HepG2 (cell line): ENCODE results near the gene CERS3. TPM values are rescaled to one million over a fixed set of nuclear protein-coding genes. Genes with fewer than 3 reads are reported as not detected.

ENCODE experiments used
- ATAC-seq: fragments of 200-7000 bp; cut with Tn5 transposase; 3 replicates; pipeline ENCODE4 v1.9.1; 2020; ENCODE audit warnings: mild to moderate bottlenecking, moderate library complexity
- BruUV-seq: library from RNA; stranded (reverse); fragments of 400-500 nt; replicated peaks from 2 replicates; lab custom pipeline; 2021; lab: Mats Ljungman, UMichigan
- CTCF ChIA-PET: fragments of 300-600 bp; formaldehyde crosslinking; extraction: SDS; loops from one replicate; lab custom pipeline; 2021; ENCODE audit warnings: low total read pairs, inconsistent platforms, low intra/inter-chr PET ratio; lab: Yijun Ruan, JAX
- POLR2A ChIA-PET: fragments of 350-600 bp; sonication (Branson Sonifier 250); formaldehyde crosslinking; loops from one replicate; lab custom pipeline; 2020; ENCODE audit warnings: antibody characterized with exemption, inconsistent platforms; lab: Yijun Ruan, JAX
- DNase-seq: peaks from one replicate; pipeline ENCODE4 v3.0.0-alpha.2; 2015; ENCODE audit warnings: low spot score
- FAIRE-seq: peaks from 3 replicates; lab custom pipeline; 2011; peaks lifted over from hg19 to GRCh38; lab: Jason Lieb, UNC
- H2AFZ ChIP-seq: one replicate; pipeline ENCODE4 v1.6.1; 2011; ENCODE audit warnings: low read length, inconsistent platforms
- H3K27ac ChIP-seq: fragments of 300-600 bp; 3 replicates; pipeline ENCODE4 v1.8.0; 2011; ENCODE audit warnings: mixed run types, mild to moderate bottlenecking, mixed read lengths, low read length, inconsistent platforms; ENCODE audit not compliant: insufficient read depth; ENCODE audit errors: extremely low read length
- H3K27me3 ChIP-seq, 2 experiments: fragments of 200-600 bp in 1 of 2; 2 replicates in 1 of 2; 3 replicates in 1 of 2; pipeline versions ENCODE4 v1.6.0 to v1.8.0; 2011; ENCODE audit warnings: low read length in 2 of 2, mild to moderate bottlenecking in 2 of 2, moderate library complexity in 2 of 2, inconsistent platforms in 1 of 2; ENCODE audit not compliant: insufficient read depth in 2 of 2, control insufficient read depth in 1 of 2
- H3K36me3 ChIP-seq, 2 experiments: fragments of 200-600 bp in 1 of 2; replicated peaks in 1 of 2; 2 replicates in 1 of 2; 3 replicates in 1 of 2; pipeline versions ENCODE4 v1.5.1 to v1.8.0; 2011; ENCODE audit warnings: low read length in 2 of 2, inconsistent platforms in 1 of 2; ENCODE audit not compliant: insufficient read depth in 2 of 2, control insufficient read depth in 1 of 2
- H3K4me1 ChIP-seq: 2 replicates; pipeline ENCODE4 v1.5.1; 2012; ENCODE audit warnings: low read length, inconsistent platforms; ENCODE audit not compliant: insufficient read depth
- H3K4me2 ChIP-seq: 2 replicates; pipeline ENCODE4 v1.6.0; 2011; ENCODE audit warnings: low read depth, low read length, inconsistent platforms
- H3K4me3 ChIP-seq, 3 experiments: fragments of 200-600 bp in 1 of 3; sonication (generic), shearing (Covaris generic) in 1 of 3; replicated peaks in 1 of 3; 2 replicates each; pipeline ENCODE4 v1.5.1; 2011 to 2016; ENCODE audit warnings: low read length in 3 of 3, inconsistent platforms in 2 of 3, low read depth in 2 of 3, mild to moderate bottlenecking in 2 of 3, control low read depth in 1 of 3, mixed read lengths in 1 of 3; ENCODE audit not compliant: insufficient read depth in 1 of 3
- H3K79me2 ChIP-seq: one replicate; pipeline ENCODE4 v1.6.1; 2011; ENCODE audit warnings: low read length, inconsistent platforms; ENCODE audit not compliant: insufficient read depth
- H3K9ac ChIP-seq: 2 replicates; pipeline ENCODE4 v1.6.0; 2011; ENCODE audit warnings: mild to moderate bottlenecking, low read depth, low read length, inconsistent platforms; ENCODE audit not compliant: insufficient read depth
- H3K9me3 ChIP-seq: 2 replicates; pipeline ENCODE4 v1.5.1; 2012; ENCODE audit warnings: mild to moderate bottlenecking, low read length
- H4K20me1 ChIP-seq: 2 replicates; pipeline ENCODE4 v1.6.0; 2011; ENCODE audit warnings: inconsistent platforms, mild to moderate bottlenecking, low read length, moderate library complexity; ENCODE audit not compliant: insufficient read depth
- FOXC1 ChIP-seq: sonication (generic); formaldehyde crosslinking; IDR thresholded peaks from 2 replicates; pipeline ENCODE4 v1.8.0; 2022; ENCODE audit warnings: mild to moderate bottlenecking, missing genetic modification reagents, borderline replicate concordance
- KLF15 ChIP-seq: sonication (generic); formaldehyde crosslinking; IDR thresholded peaks from 2 replicates; pipeline ENCODE4 v1.8.1; 2023; ENCODE audit warnings: borderline replicate concordance, mild to moderate bottlenecking, inconsistent platforms, missing genetic modification reagents, mixed read lengths
- NRL ChIP-seq: sonication (generic); formaldehyde crosslinking; IDR thresholded peaks from 2 replicates; pipeline ENCODE4 v1.5.0; 2020; ENCODE audit warnings: missing genetic modification reagents, mild to moderate bottlenecking, moderate library complexity, borderline replicate concordance
- SNAPC2 ChIP-seq: sonication (generic); formaldehyde crosslinking; IDR thresholded peaks from 2 replicates; pipeline ENCODE4 v1.8.1; 2022; ENCODE audit warnings: mild to moderate bottlenecking, missing genetic modification reagents
- THAP11 ChIP-seq: IDR thresholded peaks from 2 replicates; pipeline ENCODE4 v1.6.1; 2016; ENCODE audit warnings: missing biosample characterization, missing genetic modification reagents
- TRIM24 ChIP-seq: sonication (generic); formaldehyde crosslinking; IDR thresholded peaks from 2 replicates; pipeline ENCODE4 v1.8.0; 2022; ENCODE audit warnings: mild to moderate bottlenecking, missing genetic modification reagents
- YY1 ChIP-seq: IDR thresholded peaks from 2 replicates; pipeline ENCODE4 v1.6.1; 2011; ENCODE audit warnings: low read length, low read depth, moderate library complexity, mild to moderate bottlenecking; ENCODE audit not compliant: insufficient read depth, insufficient replicate concordance
- ZNF232 ChIP-seq: sonication (generic); formaldehyde crosslinking; IDR thresholded peaks from 2 replicates; pipeline ENCODE4 v1.4.0; 2020; ENCODE audit warnings: missing genetic modification reagents, borderline replicate concordance
- ZNF367 ChIP-seq: sonication (generic); formaldehyde crosslinking; IDR thresholded peaks from 2 replicates; pipeline ENCODE4 v1.4.0; 2020; ENCODE audit warnings: missing genetic modification reagents, borderline replicate concordance
- ZNF383 ChIP-seq: sonication (generic); formaldehyde crosslinking; IDR thresholded peaks from 2 replicates; pipeline ENCODE4 v1.4.0; 2020; ENCODE audit warnings: missing genetic modification reagents, mild to moderate bottlenecking, borderline replicate concordance
- ZNF501 ChIP-seq: sonication (generic); formaldehyde crosslinking; IDR thresholded peaks from 2 replicates; pipeline ENCODE4 v1.5.1; 2020; ENCODE audit warnings: mild to moderate bottlenecking, moderate library complexity, missing genetic modification reagents
- WGBS: methylation state at CpG from one replicate; pipeline ENCODE4 v1.1.6; 2017; ENCODE audit warnings: low lambda C conversion rate; 5-methylcytosine and 5-hydroxymethylcytosine counted together
- in situ Hi-C: cut with HindIII; loops from 2 replicates; pipeline ENCODE4 v1.10.0; 2017; ENCODE audit warnings: low pct_unique_long_range_greater_than_20kb; ENCODE audit not compliant: extremely low pct_ligation_motif_present
- intact Hi-C: fragments of 100-400 bp; cut with micrococcal nuclease; formaldehyde crosslinking; loops from one replicate; pipeline ENCODE4 v1.10.0; 2022; ENCODE audit not compliant: unreplicated experiment
- polyA plus RNA-seq, 8 experiments: library from polyadenylated mRNA; depleted of rRNA in 3 of 8; stranded (reverse) in 7 of 8; unstranded in 1 of 8; fragments of >200 nt; fragmentation: Illumina TruSeq in 4 of 8; extraction: Trizol in 4 of 8; gene quantifications; 2 replicates each; pipeline versions ENCODE4 v1.2.1 to v1.2.3, GENCODE V29; 2011 to 2016; ENCODE audit warnings: low read depth in 4 of 8, missing spikeins in 1 of 8, mixed read lengths in 1 of 8; ENCODE audit not compliant: insufficient read depth in 1 of 8
- total RNA-seq, 5 experiments: library from RNA; depleted of rRNA; stranded (reverse); fragments of >200 nt; fragmentation: Illumina TruSeq; extraction: Trizol; gene quantifications; 2 replicates each; pipeline ENCODE4 v1.2.3, GENCODE V29; 2016; ENCODE audit warnings: low read depth in 1 of 5
- TF ChIP-seq, protein P1 (sequence below): sonication (generic); formaldehyde crosslinking; IDR thresholded peaks from 2 replicates; pipeline ENCODE4 v1.4.0; 2020; ENCODE audit warnings: mild to moderate bottlenecking, missing genetic modification reagents
- TF ChIP-seq, protein P2 (sequence below): sonication (generic); formaldehyde crosslinking; IDR thresholded peaks from 2 replicates; pipeline ENCODE4 v1.4.0; 2020; ENCODE audit warnings: mild to moderate bottlenecking, missing genetic modification reagents

Gene CERS3
- total and polyA plus RNA-seq, 2 of the 13 experiments (the other 11 are each of a cell fraction or from before 2014, with no cell fraction given) = not detected

DNA sequence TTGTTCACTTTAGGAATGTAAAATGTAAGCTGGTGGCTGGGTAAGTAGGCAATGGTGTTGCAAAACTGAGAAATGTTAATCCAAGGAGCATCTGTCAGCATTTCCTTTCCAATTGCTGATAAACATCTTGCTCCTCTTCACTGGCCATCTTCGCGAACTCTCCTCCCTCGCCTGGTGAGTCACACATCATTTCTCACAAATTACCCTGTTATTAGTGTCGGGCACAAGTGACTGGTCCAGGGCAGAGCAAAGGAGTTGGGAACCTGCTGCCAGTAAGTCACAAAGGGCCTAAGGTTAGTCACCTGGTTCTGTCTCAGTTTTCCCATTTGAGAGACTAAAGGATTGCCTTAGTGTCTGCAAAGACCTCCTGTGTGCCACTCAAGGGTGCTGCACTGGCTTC, 13.0 kb downstream of the CERS3 start:
- no peak overlapping the region for H3K9ac ChIP-seq
- ATAC-seq = no peak
- 58% methylated on average over 4 of the region's 4 CpGs for WGBS
- BruUV-seq = no TSS peak
- no peak overlapping the region for H3K4me2 ChIP-seq
- no peaks in the 10 kb centered on the region; a peak in 1 of 5 replicates for H3K27me3 ChIP-seq
- TF ChIP-seq ZNF367 (CRISPR knock-in tag) (no peak), FOXC1 (CRISPR knock-in tag) (no peak), TRIM24 (CRISPR knock-in tag) (no peak), ZNF501 (CRISPR knock-in tag) (no peak), ZNF232 (no peak)
- no peak overlapping the region for H3K4me3 ChIP-seq
- no peak overlapping the region for H2AFZ ChIP-seq
- intact Hi-C loops = no loop called here
- in situ Hi-C loops = no loop called here
- CTCF ChIA-PET = no interaction called here
- no peak for FAIRE-seq
- H3K4me1 ChIP-seq = no peaks in the 10 kb centered on the region
- H3K27ac ChIP-seq = no peak overlapping the region
- POLR2A ChIA-PET = no interaction called here
- no peaks in the 10 kb centered on the region for H3K36me3 ChIP-seq
- no peak for DNase-seq
- no peaks in the 10 kb centered on the region for H3K9me3 ChIP-seq
- no peaks in the 10 kb centered on the region for H3K79me2 ChIP-seq
- no peaks in the 10 kb centered on the region for H4K20me1 ChIP-seq

DNA sequence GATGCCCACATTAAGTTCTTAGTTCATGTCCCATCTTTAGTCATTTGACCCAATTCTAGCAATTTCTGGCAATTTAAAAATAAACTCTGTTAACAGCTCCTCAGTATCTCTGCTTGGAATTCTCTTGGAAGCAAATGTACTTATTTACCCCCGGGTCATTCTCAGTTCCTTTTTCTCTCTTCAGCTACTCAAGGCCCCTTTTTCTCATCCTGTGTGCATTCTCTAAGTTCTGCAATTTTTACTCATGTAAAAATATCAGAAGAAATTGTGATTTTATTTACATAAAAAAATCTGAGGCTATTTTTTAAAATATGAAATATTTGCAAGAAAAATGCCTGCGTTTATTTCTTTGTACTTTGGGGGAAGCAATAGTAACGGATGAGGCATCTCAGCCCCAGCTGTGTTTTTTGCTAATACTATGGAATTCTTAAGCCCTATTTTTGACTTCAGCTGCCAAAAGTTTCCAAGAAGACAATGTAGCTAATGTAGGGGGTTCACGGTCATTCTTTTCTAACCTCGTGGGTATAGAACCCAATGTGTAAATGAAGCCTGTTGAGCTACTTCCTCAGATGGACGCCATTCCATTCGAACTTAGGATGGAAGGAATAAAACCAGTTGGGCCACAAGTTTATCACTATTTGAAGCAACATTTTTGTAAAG, 20.0 kb downstream of the CERS3 start:
- BruUV-seq = no TSS peak
- 12% methylated on average over 7 of the region's 7 CpGs for WGBS
- CTCF ChIA-PET = no interaction called here

More for the DNA sequence above, 20.0 kb downstream of the CERS3 start:
- no peak overlapping the region for H3K4me2 ChIP-seq
- H3K9me3 ChIP-seq = no peaks in the 10 kb centered on the region
- H3K4me1 ChIP-seq = peaks cover 12% of the 10 kb centered on the region
- H3K36me3 ChIP-seq = no peaks in the 10 kb centered on the region
- DNase-seq (no peak), FAIRE-seq (no peak), ATAC-seq (no peak)
- no peak overlapping the region for H2AFZ ChIP-seq
- TF ChIP-seq NRL (no peak), YY1 (no peak), SNAPC2 (CRISPR knock-in tag) (no peak), ZNF383 (CRISPR knock-in tag) (no peak), KLF15 (CRISPR knock-in tag) (no peak), THAP11 (CRISPR knock-in tag) (no peak)
- TF ChIP-seq, protein P1, sequence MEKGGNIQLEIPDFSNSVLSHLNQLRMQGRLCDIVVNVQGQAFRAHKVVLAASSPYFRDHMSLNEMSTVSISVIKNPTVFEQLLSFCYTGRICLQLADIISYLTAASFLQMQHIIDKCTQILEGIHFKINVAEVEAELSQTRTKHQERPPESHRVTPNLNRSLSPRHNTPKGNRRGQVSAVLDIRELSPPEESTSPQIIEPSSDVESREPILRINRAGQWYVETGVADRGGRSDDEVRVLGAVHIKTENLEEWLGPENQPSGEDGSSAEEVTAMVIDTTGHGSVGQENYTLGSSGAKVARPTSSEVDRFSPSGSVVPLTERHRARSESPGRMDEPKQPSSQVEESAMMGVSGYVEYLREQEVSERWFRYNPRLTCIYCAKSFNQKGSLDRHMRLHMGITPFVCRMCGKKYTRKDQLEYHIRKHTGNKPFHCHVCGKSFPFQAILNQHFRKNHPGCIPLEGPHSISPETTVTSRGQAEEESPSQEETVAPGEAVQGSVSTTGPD (CRISPR knock-in tag) = no peak
- TF ChIP-seq, protein P2, sequence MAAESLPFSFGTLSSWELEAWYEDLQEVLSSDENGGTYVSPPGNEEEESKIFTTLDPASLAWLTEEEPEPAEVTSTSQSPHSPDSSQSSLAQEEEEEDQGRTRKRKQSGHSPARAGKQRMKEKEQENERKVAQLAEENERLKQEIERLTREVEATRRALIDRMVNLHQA (CRISPR knock-in tag) = no peak
- H3K27me3 ChIP-seq = no peaks in the 10 kb centered on the region; a peak in 2 of 5 replicates
- intact Hi-C loops = no loop called here
- POLR2A ChIA-PET = no interaction called here
- H3K9ac ChIP-seq = no peak overlapping the region
- H4K20me1 ChIP-seq = no peaks in the 10 kb centered on the region
- H3K4me3 ChIP-seq = no peak overlapping the region
- H3K79me2 ChIP-seq = no peaks in the 10 kb centered on the region
- in situ Hi-C loops = no loop called here
- no peak overlapping the region for H3K27ac ChIP-seq
